Small intestine (tissue), 7 donors: Measurements from ENCODE around the gene ADGRG6. TPM values are rescaled to one million over a fixed set of nuclear protein-coding genes. Genes with fewer than 3 reads are reported as not detected.

Experiments
- DNase-seq, 2 donors: peaks; one replicate each; pipeline versions ENCODE4 v3.0.0 to v3.0.0-alpha.2; 2013
- FAIRE-seq: peaks from 2 replicates; lab custom pipeline; 2012; peaks lifted over from hg19 to GRCh38; lab: Jason Lieb, UNC
- H3K27ac ChIP-seq, 3 donors: one replicate each; pipeline ENCODE4 v1.5.1; 2013; ENCODE audit warnings: low read length in 2 of 3, mild to moderate bottlenecking in 2 of 3, control low read depth in 1 of 3, inconsistent platforms in 1 of 3, low read depth in 1 of 3, moderate library complexity in 1 of 3
- H3K27me3 ChIP-seq, 3 donors: one replicate each; pipeline ENCODE4 v1.6.1; 2013; ENCODE audit warnings: low read length in 3 of 3, inconsistent platforms in 1 of 3; ENCODE audit not compliant: control insufficient read depth in 3 of 3, insufficient read depth in 3 of 3
- H3K36me3 ChIP-seq, 3 donors: one replicate each; pipeline ENCODE4 v1.6.1; 2013; ENCODE audit warnings: low read length in 3 of 3, inconsistent platforms in 1 of 3, low read depth in 1 of 3, mild to moderate bottlenecking in 1 of 3, moderate library complexity in 1 of 3; ENCODE audit not compliant: control insufficient read depth in 3 of 3, insufficient read depth in 2 of 3
- H3K4me1 ChIP-seq, 3 donors: one replicate each; pipeline ENCODE4 v1.6.1; 2013; ENCODE audit warnings: low read length in 2 of 3, inconsistent platforms in 1 of 3, low read depth in 1 of 3, mild to moderate bottlenecking in 1 of 3, moderate library complexity in 1 of 3; ENCODE audit not compliant: control insufficient read depth in 3 of 3, insufficient read depth in 2 of 3
- H3K4me3 ChIP-seq, 3 donors: one replicate each; pipeline ENCODE4 v1.5.1; 2013; ENCODE audit warnings: low read length in 3 of 3, control low read depth in 1 of 3, inconsistent platforms in 1 of 3, low read depth in 1 of 3, mild to moderate bottlenecking in 1 of 3, moderate library complexity in 1 of 3
- H3K9me3 ChIP-seq, 2 donors: one replicate each; pipeline ENCODE4 v1.6.1; 2013; ENCODE audit warnings: low read depth in 1 of 2, low read length in 1 of 2; ENCODE audit not compliant: control insufficient read depth in 2 of 2, insufficient read depth in 1 of 2
- WGBS, 3 donors: extraction: QIAGEN DNeasy Blood & Tissue Kit; methylation state at CpG; one replicate each; pipeline ENCODE4 v1.1.7; 2013; 5-methylcytosine and 5-hydroxymethylcytosine counted together
- polyA plus RNA-seq, 4 donors: library from polyadenylated mRNA; stranded (reverse) in 3 of 4; unstranded in 1 of 4; fragments of 200-250 nt in 3 of 4; fragments of 120-200 nt in 1 of 4; gene quantifications; one replicate each; pipeline versions ENCODE4 v1.2.1 to v1.2.3, GENCODE V29; 2013
- donor health status: healthy with polysubstance abuse.
- donor health status: control.
- donor health status: control.
- donor health status: Bipolar disorder and iron deficiency.
- donor health status: healthy.

The ADGRG6 gene
- polyA plus RNA-seq, 4 donors: 5.4 to 25.8 (median 11.1) TPM

DNA sequence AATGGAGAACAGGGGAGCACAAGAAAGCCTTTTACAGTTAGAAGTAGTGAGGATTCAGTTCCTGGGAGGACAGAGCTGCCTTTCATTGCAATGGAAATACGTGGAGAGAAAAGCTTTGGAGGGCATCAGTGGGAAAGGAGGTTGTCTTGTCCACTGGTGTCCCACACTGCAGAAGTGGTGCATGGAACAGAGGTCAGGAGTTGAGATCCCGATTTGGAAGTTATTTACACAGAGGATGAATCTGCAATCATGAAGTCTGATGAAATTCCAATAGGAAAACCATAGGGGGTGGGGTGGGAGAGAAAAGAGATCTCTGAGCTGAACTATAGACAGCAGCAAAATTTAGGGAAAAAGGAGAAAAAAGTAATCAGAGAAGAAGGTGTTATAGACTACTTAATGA is 33.6 kb downstream of the ADGRG6 start:
- H3K27ac ChIP-seq: no peak overlapping the region
- H3K36me3 ChIP-seq: no peaks in the 10 kb centered on the region
- H3K4me1 ChIP-seq: peaks cover 0 to 6% (median 0%) of the 10 kb centered on the region in 3 donors
- DNase-seq (no peak), FAIRE-seq (no peak)
- H3K9me3 ChIP-seq: no peaks in the 10 kb centered on the region
- 64 to 76% (median 67%) methylated on average over 2 of the region's 2 CpGs for WGBS, 3 donors
- H3K27me3 ChIP-seq: no peaks in the 10 kb centered on the region
- no peak overlapping the region for H3K4me3 ChIP-seq

DNA sequence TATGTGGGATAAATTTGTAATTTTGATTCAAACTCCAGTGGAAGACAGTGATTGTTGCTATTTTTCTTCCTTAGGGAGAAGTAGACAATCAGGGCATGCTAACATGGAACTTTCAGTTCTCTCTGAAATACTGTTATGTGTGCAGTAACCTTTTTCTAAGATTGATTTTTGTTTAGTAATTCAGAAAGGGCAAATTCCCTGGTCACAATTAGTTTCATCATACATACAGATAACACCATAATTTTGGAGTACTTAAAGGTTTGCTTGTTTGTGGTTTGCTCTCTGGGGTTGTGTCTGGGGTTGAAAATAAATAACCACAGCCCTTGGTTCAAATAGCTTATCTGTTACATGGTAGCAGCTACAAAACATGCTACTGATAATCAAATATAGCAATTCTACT is 34.4 kb downstream of the ADGRG6 start:
- FAIRE-seq (no peak), DNase-seq (no peak)
- peaks cover 0 to 2% (median 0%) of the 10 kb centered on the region in 3 donors for H3K4me1 ChIP-seq
- no peaks in the 10 kb centered on the region for H3K27me3 ChIP-seq
- no peaks in the 10 kb centered on the region for H3K36me3 ChIP-seq
- no peak overlapping the region for H3K27ac ChIP-seq
- H3K9me3 ChIP-seq: no peaks in the 10 kb centered on the region
- no peak overlapping the region for H3K4me3 ChIP-seq

DNA sequence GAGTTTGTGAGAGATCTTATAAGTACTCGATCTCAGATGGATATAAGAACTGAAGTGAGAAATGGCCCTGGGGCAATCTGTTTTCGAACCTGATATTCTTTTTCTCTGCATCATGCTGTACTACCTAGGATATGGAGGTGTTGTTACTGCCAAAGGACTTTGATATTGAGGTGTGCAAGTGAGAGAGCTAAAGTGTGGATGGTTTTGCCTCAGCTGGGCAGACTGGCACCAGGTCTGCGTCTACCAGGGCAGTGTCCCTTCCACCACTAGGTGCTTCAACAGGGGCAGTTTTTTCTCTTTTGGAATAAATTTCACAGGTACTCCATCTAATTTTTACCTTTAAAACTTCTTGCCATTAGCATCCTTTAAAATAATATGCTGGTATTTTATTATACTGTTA is 35.0 kb downstream of the ADGRG6 start:
- H3K4me1 ChIP-seq: no peaks in the 10 kb centered on the region
- no peak for DNase-seq
- WGBS, 3 donors: 68 to 85% (median 77%) methylated on average over 3 of the region's 3 CpGs
- H3K27me3 ChIP-seq: no peaks in the 10 kb centered on the region
- no peak for FAIRE-seq
- H3K27ac ChIP-seq: no peak overlapping the region
- H3K36me3 ChIP-seq: no peaks in the 10 kb centered on the region
- no peak overlapping the region for H3K4me3 ChIP-seq
- no peaks in the 10 kb centered on the region for H3K9me3 ChIP-seq

DNA sequence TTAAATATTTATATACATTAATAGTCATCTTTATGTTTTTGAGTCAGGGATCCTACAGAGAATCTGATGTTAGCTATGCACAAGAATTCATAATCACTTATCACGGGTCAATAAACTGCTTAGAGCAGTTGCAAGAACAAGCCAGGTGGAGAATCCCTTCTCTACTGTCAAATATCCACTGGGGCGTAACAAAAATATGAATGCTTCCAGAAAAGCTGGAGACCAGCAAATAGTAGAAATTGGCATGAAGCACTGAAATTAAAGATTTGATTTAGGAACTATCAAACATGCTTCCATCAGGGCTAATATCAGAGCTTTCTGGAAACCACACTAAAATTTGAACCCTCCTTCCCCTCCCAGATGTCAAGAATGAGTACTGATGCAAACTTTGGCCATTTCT is 37.3 kb downstream of the ADGRG6 start:
- no peaks in the 10 kb centered on the region for H3K9me3 ChIP-seq
- no peak overlapping the region for H3K4me3 ChIP-seq
- no peaks in the 10 kb centered on the region for H3K4me1 ChIP-seq
- H3K27ac ChIP-seq: no peak overlapping the region
- WGBS, 3 donors: 83 to 92% (median 91%) methylated on average over 2 of the region's 2 CpGs
- no peaks in the 10 kb centered on the region for H3K36me3 ChIP-seq
- FAIRE-seq (no peak), DNase-seq (no peak)
- H3K27me3 ChIP-seq: no peaks in the 10 kb centered on the region

DNA sequence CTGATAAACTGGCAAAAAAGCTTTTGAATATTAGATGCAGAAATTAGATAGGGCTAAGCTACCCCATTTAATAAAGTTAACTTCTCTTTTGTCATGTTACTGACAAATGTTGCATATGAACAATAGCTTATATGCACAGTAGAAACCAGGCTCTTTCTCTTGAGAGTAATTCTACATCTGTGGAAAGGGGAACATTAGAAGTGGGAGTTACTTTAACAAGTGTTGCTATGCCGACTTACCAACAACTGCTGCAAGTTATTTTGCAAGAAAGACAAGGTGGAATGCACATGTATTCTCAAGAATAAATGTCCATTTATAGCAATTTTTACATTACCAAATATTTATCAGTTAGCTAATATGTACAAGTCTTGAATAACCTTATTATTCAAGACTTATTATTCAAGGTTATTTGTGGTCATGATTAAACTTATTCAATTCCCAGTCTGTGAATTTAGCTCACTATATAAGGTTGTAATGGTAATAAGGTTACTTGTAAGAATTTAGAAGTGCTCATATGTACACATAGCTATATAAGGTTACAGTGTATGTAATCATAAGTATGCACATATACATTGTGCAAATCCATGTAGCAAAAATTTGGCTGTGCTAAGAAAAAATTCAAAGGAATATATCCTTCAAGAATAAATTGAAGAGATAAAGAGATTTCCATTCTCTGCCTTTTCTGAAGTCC is 38.3 kb downstream of the ADGRG6 start:
- Histone ChIP-seq H3K9me3 (no peaks in the 10 kb centered on the region), H3K27ac (no peak overlapping the region), H3K36me3 (no peaks in the 10 kb centered on the region), H3K4me3 (no peak overlapping the region), H3K27me3 (no peaks in the 10 kb centered on the region), H3K4me1 (no peaks in the 10 kb centered on the region)
- WGBS, 3 donors: 73 to 84% (median 84%) methylated on average over 1 of the region's 1 CpG
- FAIRE-seq (no peak), DNase-seq (no peak)

DNA sequence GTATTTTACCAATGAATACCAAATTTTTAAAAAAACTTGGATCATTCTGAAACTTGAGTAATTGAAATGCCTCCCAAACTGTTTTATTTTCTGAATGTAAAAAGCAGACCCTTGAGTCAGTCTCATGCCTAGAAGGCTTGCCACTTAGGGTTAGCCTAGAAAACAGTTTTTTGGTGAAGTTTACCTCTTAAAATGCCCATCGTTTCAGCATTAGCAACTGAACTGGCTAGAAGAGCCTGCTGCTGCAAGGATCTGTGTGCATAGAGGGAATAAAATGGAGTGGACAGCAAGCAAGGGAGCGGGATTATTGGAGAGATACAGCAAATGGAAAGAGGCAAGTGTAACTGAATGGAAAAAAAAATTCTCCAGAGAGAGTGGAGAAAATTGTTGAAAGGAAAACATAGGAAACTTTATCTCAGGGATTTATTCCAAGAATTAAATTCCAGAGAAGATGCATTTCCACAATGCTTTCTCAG is 40.1 kb downstream of the ADGRG6 start:
- H3K36me3 ChIP-seq: no peaks in the 10 kb centered on the region
- H3K4me1 ChIP-seq: no peaks in the 10 kb centered on the region
- WGBS, 3 donors: 88 to 95% (median 90%) methylated on average over 2 of the region's 2 CpGs
- no peak for FAIRE-seq
- no peaks in the 10 kb centered on the region for H3K9me3 ChIP-seq
- DNase-seq: no peak
- no peaks in the 10 kb centered on the region for H3K27me3 ChIP-seq
- H3K4me3 ChIP-seq: no peak overlapping the region
- no peak overlapping the region for H3K27ac ChIP-seq

DNA sequence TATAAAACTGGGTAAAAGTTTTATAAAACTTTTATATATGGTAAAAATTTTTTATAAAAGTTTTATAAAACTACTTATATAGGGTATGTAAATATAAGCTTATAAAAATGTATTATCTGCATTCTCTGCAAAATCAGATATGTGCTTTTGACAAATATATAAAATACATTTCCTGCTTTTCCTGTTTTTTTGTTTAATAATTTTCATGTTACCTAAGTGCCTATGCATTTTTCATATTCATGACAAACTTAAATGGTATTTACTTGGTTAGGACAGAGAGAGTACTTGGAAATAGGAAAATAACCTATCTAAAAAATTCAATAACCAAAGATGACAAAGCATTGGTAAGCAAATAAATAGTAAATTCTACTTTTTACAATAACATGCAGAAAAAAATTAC is 41.2 kb downstream of the ADGRG6 start:
- no peak for DNase-seq
- Histone ChIP-seq H3K27ac (no peak overlapping the region), H3K4me3 (no peak overlapping the region), H3K36me3 (no peaks in the 10 kb centered on the region), H3K9me3 (no peaks in the 10 kb centered on the region), H3K27me3 (no peaks in the 10 kb centered on the region), H3K4me1 (no peaks in the 10 kb centered on the region)
- FAIRE-seq: peak; percentile 86

DNA sequence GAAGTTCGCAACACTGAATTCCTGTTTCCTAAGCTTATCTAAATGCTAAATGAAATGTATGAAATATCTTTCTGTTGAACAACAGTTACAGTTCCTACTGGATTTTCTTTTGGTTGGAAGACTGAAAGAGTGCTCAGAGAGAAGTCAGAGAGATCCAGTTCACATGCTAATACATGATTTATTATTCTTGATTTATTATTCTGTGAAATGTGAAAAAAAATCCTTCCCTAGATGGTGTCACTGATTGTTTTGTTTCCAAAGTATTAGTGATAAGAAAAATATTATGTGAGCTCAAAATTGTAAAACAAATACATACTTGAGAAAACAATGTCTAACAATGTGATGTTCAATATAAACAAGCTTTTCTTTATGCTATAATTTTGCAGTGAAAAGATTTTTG is 42.1 kb downstream of the ADGRG6 start:
- Histone ChIP-seq H3K4me1 (no peaks in the 10 kb centered on the region), H3K27me3 (no peaks in the 10 kb centered on the region), H3K27ac (no peak overlapping the region), H3K36me3 (no peaks in the 10 kb centered on the region), H3K4me3 (no peak overlapping the region), H3K9me3 (no peaks in the 10 kb centered on the region)
- 89 to 98% (median 96%) methylated on average over 1 of the region's 1 CpG for WGBS, 3 donors
- FAIRE-seq (peak; percentile 84), DNase-seq (no peak)

DNA sequence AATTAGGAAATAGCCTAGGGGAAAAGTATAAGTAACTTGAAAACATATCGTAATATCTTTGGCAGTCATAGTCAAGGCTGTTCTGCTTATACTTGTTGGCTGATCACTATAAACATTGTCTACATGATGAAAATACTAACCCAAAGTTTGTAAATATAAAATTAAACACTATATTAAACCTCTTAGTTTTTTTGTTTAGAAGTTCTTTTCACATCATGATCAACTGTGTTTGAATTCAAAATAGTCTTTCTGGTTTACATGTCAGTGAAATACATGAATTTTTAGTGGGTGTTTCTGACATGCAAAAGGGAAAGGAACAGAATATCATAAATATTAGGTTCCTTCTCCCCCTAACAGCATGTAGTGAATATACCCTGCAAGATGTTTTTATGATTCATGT is 43.5 kb downstream of the ADGRG6 start:
- DNase-seq (no peak), FAIRE-seq (no peak)
- H3K4me3 ChIP-seq: no peak overlapping the region
- H3K36me3 ChIP-seq: peaks cover 0 to 2% (median 0%) of the 10 kb centered on the region in 3 donors
- H3K27me3 ChIP-seq: no peaks in the 10 kb centered on the region
- H3K27ac ChIP-seq: no peak overlapping the region
- H3K4me1 ChIP-seq: no peaks in the 10 kb centered on the region
- no peaks in the 10 kb centered on the region for H3K9me3 ChIP-seq
- WGBS, 3 donors: 73 to 92% (median 85%) methylated on average over 1 of the region's 1 CpG
